Measurements from ENCODE around the gene CTNND2. TPM values are rescaled to one million over a fixed set of nuclear protein-coding genes. Genes with fewer than 3 reads are reported as not detected.

The CTNND2 gene
- total and polyA plus RNA-seq, 9 of the 15 experiments (the other 6 are each of a cell fraction or from before 2014, with no cell fraction given), result 0.03 to 0.35 TPM; not detected in 7

- no peaks in the 10 kb centered on the region for H3K9me1 ChIP-seq (ENCODE audit: control insufficient read depth, insufficient read depth, low read length)
- no peak overlapping the region for H3K9ac ChIP-seq (ENCODE audit: insufficient read depth in 1 of 2, low read depth in 2 of 2, low read length in 2 of 2)
- no peak overlapping the region for H3K4me3 ChIP-seq
- intact Hi-C loops (cut with micrococcal nuclease), result no loop called here
- ATAC-seq, result no peak
- H3K27ac ChIP-seq (ENCODE audit: extremely low read depth, low read depth, low read length), result no peak overlapping the region
- 0% methylated on average over 2 of the region's 2 CpGs for WGBS (ENCODE audit: insufficient coverage, low coverage, missing lambda C conversion rate)
- DNase-seq (ENCODE audit: extremely low read depth in 1 of 4, low spot score in 3 of 4), result no peak
- BruUV-seq (replicated peaks), result no TSS peak
- ChIA-PET CTCF (ENCODE audit: low intra/inter-chr PET ratio) (no interaction called here), POLR2A (no interaction called here)
- H3K79me2 ChIP-seq (ENCODE audit: control insufficient read depth, insufficient read depth, low read length), result no peaks in the 10 kb centered on the region
- no peaks in the 10 kb centered on the region for H4K20me1 ChIP-seq (replicated peaks; ENCODE audit: control insufficient read depth, insufficient read depth, low read length)
- H3K9me3 ChIP-seq (replicated peaks; ENCODE audit: control insufficient read depth, insufficient read depth, low read depth, low read length), result no peaks in the 10 kb centered on the region
- no peaks in the 10 kb centered on the region for H3K4me1 ChIP-seq (replicated peaks in 1 of 2; ENCODE audit: control insufficient read depth in 2 of 2, insufficient read depth in 2 of 2, low read length in 2 of 2)
- no peak for FAIRE-seq
- no peak for TF ChIP-seq ZBTB5 (IDR thresholded peaks at IDR 0.05)
- no peak for TF ChIP-seq ZNF311 (CRISPR knock-in tag; IDR thresholded peaks at IDR 0.05)
- TF ChIP-seq ZNF316 (IDR thresholded peaks at IDR 0.05), result no peak
- no peak for TF ChIP-seq ATF2 (CRISPR knock-in tag; IDR thresholded peaks at IDR 0.05)
- no peak for TF ChIP-seq ZNF253 (CRISPR knock-in tag; conservative IDR thresholded peaks at IDR 0.05)
- no peak for TF ChIP-seq ZNF121 (CRISPR knock-in tag; conservative IDR thresholded peaks at IDR 0.05)
- no peak for TF ChIP-seq ZNF239 (CRISPR knock-in tag; IDR thresholded peaks at IDR 0.05)
- no peak for TF ChIP-seq GTF2A2 (tag; IDR thresholded peaks at IDR 0.05)
- TF ChIP-seq PURB (CRISPR knock-in tag; IDR thresholded peaks at IDR 0.05; ENCODE audit: low read depth), result no peak
- TF ChIP-seq NR2C2 (CRISPR knock-in tag; IDR thresholded peaks at IDR 0.05), result no peak
- TF ChIP-seq NR2C2 (tag; IDR thresholded peaks at IDR 0.05), result no peak
- TF ChIP-seq MED1 (CRISPR knock-in tag; IDR thresholded peaks at IDR 0.05; ENCODE audit: borderline replicate concordance), result no peak
- TF ChIP-seq CEBPG (CRISPR knock-in tag; IDR thresholded peaks at IDR 0.05), result no peak
- TF ChIP-seq CEBPG (tag; conservative IDR thresholded peaks at IDR 0.05 in 1 of 2, IDR thresholded peaks at IDR 0.05 in 1 of 2), result no peak
- no peak for TF ChIP-seq ADNP (tag; IDR thresholded peaks at IDR 0.05)
- no peak for TF ChIP-seq POLR2A (conservative IDR thresholded peaks at IDR 0.05)
- no peak for TF ChIP-seq CCAR2 (IDR thresholded peaks at IDR 0.05; ENCODE audit: low read depth, low read length)
- no peak for TF ChIP-seq POLR2B (IDR thresholded peaks at IDR 0.05; ENCODE audit: low read depth, partially characterized antibody)
- TF ChIP-seq DACH1 (IDR thresholded peaks at IDR 0.05; ENCODE audit: partially characterized antibody), result no peak
- H2AFZ ChIP-seq (ENCODE audit: low read depth, low read length), result no peak overlapping the region
- no peaks in the 10 kb centered on the region for H3K27me3 ChIP-seq (ENCODE audit: control insufficient read depth in 2 of 2, insufficient read depth in 2 of 2, low read length in 2 of 2)
- no peaks in the 10 kb centered on the region for H3K36me3 ChIP-seq (ENCODE audit: control insufficient read depth, insufficient read depth, low read length)
- no peak overlapping the region for H3K4me2 ChIP-seq (ENCODE audit: insufficient read depth, low read length)
- in situ Hi-C loops (cut with MboI), result no loop called here
Observed at GRCh38 chr5:11777096-11777495, 127.2 kb downstream of the CTNND2 start.

Data from K562 (cell line).